NT2/D1 (cell line): ENCODE measurements around the gene ATF4.

Experiments
- SUZ12 ChIP-seq: IDR thresholded peaks from 2 replicates; pipeline ENCODE4 v1.6.1; 2011; ENCODE audit not compliant: insufficient read length, insufficient read depth; ENCODE audit errors: extremely low read depth
- YY1 ChIP-seq: IDR thresholded peaks from 2 replicates; pipeline ENCODE4 v1.6.1; 2011; ENCODE audit not compliant: insufficient read length, insufficient read depth

DNA sequence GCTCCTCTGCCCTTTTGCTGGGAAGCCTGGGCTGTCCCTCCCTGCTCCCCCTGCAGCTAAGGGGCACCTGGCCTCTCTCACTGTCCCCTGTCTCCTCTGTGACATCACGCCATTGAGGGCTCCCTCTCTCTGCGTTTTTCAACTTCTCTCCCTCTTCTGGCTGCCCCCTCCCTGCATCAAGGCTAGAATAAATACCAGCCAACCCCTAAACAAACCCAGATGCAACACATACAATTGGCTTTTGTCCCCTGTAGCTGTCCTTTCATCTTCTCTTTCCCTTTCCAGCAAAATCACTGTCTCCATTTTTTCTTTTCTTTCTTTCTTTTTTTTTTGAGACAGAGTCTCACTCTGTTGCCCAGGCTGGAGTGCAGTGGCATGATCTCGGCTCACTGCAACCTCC is 21.6 kb upstream of the ATF4 start:
- TF ChIP-seq SUZ12: no peak
- TF ChIP-seq YY1: no peak
